Activated gamma-delta T cell treated with Interleukin-2 at 50 U/mL for 16 hours (primary cell): ENCODE measurements around the gene CPLANE1.
"Not testable (repeated sequence)": the region's sequence is repeated elsewhere in the genome, so short reads cannot be mapped to it uniquely, and the experiment has no call there.

ENCODE experiments used
- DNase-seq: peaks from one replicate; pipeline ENCODE4 v3.0.0-alpha.2; 2020

CPLANE1 gene

DNA sequence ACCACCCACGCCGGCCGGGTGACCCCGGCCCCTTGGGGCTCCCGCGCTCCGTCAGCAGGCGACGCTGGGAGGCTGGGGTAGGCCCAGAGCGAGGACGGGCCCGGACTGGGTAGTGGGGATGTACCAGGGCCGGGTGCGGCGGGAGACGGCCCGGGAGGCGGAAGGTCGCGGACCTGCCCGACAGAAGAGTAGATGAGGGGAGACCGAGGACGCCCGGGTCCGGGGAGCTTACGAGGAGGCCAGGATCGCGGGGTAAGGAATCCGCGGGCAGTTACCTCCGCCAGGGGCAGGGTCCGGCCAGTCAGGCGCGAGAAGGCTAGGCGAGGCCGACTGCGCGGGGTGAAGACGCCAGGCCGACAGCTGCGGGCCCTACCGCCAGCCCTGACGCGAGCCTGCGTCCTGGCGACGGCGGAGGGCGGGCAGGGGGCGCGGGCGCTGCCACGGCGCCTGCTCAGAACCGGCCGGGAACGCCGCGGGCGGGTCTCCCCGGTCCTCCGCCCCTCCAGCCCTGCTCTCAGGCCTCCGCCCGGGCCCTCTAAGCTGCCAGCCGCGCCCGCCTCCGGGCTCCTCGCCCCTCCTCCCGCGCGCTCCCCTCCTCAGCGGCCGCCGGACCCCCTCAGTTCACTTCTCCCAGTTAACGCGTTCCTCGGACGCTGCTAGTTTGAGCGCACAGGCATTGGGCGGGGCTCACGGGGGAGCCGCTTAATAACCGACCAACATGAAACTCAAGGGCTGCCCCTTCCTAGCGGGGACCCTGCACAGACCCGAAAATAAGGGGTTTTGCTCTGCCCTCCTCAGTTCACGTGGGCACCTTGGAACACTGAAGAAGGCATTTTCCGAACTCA is at the start of gene CPLANE1:
CPLANE1 (minus strand) TSS at position 407 of the 845 bp plus-strand sequence. CDS start 1,678 bp downstream, outside the sequence.
- peak; percentile 44 for DNase-seq

DNA sequence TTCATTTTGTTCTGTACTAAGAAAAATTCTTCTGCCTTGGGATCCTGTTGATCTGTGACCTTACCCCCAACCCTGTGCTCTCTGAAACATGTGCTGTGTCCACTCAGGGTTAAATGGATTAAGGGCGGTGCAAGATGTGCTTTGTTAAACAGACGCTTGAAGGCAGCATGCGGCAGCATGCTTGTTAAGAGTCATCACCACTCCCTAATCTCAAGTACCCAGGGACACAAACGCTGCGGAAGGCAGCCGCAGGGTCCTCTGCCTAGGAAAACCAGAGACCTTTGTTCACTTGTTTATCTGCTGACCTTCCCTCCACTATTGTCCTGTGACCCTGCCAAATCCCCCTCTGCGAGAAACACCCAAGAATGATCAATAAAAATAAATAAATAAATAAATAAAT is 47.1 kb upstream of the CPLANE1 start:
- DNase-seq, result not testable (repeated sequence)

DNA sequence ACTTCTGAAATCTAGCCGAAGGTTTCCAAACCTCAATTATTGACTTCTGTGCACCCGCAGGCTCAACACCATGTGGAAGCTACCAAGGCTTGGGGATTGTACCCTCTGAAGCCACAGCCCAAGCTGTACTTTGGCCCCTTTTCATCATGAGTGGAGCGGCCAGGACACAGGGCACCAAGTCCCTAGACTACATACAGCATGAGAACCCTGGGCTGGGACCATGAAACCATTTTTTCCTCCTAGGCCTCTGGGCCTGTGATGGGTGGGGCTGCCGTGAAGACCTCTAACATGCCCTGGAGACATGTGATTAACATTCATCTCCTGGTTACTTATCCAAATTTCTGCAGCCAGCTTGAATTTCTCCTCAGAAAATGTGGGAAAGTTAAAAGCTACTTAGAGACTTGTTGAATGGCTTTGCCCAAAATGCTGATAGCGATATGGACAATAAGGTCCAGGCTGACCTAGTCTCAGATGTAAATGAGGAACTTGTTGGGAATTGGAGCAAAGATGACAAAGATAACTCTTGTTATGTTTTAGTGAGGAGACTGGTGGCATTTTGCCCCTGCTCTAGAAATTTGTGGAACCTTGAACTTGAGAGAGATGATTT is 34.1 kb upstream of the CPLANE1 start:
- DNase-seq, result no peak

DNA sequence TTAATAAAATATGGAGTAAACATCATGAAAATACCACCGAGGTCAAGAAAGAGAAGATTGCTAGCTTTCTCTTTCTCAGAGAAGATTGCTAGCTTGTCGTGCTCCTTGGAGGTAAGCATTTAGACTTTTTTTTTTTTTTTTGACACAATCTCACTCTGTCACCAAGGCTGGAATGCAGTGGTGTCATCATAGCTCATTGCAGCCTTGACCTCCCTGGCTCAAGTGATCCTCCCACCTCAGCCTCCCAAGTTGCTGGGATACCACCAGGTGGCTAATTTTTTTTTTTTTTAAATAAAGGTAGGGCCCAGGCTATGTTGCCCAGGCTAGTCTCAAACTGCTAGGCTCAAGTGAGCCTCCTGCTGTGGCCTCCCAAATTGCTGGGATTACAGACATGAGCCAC is 26.3 kb upstream of the CPLANE1 start:
- no peak for DNase-seq

DNA sequence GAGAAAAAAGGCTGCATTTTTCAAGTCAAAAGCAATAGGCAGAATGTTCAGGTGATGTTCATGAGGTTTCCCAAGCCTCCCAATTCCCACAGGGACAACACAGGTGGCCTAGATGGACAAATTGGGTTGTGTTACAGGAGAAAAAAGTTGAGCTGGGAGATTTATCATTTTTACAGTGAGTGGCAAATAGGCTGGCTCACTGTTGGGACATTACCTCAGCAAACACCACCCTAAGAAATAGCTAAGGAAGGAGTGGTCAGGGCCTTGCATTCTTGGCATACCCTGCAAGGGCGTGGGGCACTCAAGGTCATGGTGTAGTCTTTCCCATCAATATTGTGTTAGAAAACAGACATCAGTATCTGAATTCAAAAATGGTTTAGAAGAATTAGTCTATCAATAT is 23.3 kb upstream of the CPLANE1 start:
- DNase-seq, result no peak

DNA sequence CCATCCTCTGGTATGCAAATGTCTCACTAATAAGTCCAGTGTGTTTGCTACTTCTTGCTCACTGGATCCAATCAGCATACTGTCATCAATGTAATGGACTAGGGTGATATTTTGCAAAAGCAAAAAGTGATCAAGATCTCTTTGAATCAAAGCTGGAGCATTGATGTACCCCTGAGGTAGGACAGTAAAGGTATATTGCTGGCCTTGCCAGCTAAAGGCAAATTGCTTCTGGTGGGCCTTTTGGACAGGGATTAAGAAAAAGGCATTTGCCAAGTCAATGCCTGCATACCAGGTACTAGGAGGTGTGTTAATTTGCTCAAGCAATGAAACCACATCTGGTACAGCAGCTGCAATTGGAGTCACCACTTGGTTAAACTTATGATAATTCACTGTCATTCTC is 18.9 kb upstream of the CPLANE1 start:
- DNase-seq, result not testable (repeated sequence)

DNA sequence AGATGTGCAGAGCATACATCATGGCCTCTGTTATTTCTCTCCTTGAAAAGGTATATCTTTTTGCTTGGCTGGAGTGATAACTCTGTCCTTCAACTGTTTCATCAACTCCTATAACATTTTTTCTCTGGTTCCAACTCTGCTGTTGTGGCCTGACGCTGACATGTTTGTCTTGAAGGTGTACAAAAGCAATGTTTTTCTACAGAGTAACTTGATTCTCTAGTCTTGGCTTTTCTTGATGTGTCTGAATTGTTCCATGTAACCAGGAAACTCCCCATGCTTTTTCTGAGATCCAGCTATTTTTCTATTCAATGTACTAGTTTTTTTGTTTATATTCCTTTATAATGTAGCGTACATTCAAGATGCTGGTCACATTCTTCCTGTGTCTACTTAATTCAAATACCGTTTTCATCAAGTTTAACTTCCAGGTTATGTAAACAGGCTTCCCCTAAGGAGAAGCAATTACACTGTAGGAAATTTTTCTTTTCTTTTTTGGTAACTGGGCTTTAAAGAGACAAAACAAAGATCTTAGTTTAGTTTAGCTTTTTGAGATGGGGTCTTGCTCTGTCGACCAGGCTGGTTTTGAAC is 6.7 kb upstream of the CPLANE1 start:
- DNase-seq, result no peak

DNA sequence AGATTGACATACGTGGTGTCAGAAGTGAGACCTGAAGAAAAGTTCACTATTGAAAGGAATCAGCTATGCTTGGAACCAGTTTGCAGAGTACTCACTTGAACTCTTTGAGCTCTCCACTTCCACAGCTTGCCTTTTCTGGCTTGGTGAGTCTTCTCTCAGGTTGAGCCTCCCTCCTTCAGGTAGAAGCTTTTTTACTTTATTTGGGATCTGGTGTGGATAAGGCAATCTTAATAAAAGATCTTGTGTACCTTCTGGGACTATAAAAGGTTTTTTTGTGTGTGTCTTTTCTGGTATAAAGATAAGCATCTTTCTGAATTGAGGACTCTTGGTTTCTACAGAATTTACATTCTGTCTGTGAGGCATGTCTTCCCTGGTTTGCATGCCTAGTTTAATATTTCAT is 5.4 kb upstream of the CPLANE1 start:
- DNase-seq, result no peak

DNA sequence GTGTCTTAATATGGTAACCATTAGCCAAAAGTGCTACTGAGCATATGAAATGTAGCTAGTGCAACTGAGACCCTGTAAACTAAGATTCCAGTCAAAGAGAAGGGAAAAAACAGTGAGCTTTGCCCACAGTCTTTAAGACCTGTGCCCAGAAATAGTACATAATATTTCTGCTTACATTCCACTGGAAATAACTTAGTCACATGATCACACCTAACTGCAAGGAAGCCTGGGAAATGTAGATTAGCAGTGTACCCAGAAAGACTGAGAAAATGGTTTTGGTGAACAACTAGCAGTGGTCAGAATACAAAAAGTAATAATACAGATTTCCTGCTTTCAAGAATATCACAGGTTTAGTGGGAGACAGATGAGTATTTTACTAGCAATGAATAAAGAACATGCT is 2.5 kb upstream of the CPLANE1 start:
- DNase-seq, result no peak

DNA sequence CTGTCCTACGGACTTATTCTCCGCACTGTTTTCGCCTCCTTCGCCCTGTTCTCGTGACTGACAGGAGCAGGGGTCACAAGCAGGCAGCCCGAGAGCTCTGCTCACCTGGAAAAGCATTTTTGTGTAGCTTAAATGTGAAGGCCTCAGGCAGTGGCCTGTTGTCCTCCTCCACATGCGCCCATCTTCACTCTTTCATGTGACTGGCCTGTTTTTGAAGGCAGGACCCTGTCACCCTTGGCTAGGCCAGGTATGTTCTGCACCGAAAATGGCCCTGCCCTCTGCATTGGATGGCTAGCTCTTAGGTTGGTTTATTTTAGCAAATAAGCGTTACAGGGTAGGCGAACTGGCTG is 614 bp upstream of the CPLANE1 start:
- DNase-seq, result no peak

DNA sequence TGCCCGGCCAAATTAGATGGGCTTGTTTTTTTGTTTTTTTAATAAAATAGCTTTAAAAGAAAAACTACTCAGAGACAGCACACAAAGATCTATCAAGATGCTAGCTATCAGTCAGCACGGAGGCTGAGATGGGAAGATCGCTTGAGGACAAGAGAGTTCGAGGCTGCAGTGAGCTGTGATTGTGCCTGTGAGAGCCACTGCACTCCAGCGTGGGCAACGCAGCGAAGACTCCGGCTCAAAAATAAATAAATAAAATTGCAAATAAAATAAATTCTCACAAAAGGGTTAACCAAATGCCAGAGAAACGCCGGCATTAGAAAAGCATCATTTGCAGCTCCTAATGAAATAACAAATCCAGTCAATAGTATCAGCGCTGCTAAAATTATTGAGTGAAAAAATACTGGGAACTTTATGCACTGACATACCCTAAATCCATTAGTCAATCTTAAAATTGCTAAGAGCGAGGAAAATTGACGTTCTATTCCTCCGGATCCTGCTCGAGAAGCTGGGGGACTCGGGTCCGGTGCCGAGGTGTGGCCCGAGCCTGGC is 681 bp downstream of the CPLANE1 start:
- DNase-seq, result no peak

DNA sequence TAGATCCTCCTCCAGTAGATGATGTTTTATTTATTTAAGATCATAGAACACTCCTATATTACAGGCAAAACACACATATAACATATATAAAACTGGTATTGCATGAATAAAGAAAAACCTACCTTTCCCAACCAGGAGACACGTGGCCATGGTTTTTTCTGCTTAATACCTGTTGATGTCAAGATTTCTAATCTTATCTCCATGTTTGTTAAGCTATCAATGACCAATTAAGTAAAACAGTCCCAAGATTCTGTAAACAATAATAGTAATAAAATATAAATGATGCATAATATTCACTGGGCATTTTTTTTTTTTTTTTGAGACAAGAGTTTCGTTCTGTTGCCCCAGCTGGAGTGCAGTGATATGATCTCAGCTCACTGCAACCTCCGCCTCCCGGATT is 1.7 kb downstream of the CPLANE1 start:
- DNase-seq, result no peak

DNA sequence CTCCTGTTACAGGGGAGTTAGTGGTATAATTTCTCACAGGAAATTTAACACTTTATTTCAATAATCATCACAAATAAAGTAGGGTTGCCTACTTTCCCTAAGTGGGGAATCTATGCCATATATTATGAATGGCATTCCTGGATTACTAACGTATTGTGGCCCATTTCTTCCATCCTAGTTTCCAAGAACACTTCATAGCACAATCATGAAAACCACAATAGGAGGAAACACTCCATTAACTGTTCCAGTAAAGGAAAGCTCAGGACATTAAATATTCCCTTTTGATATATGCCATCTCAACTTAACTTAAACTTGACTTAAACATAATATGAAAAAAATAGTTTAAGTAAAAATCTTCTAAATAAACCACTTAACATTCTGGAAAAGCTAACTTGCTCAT is 2.1 kb downstream of the CPLANE1 start:
- DNase-seq, result no peak

DNA sequence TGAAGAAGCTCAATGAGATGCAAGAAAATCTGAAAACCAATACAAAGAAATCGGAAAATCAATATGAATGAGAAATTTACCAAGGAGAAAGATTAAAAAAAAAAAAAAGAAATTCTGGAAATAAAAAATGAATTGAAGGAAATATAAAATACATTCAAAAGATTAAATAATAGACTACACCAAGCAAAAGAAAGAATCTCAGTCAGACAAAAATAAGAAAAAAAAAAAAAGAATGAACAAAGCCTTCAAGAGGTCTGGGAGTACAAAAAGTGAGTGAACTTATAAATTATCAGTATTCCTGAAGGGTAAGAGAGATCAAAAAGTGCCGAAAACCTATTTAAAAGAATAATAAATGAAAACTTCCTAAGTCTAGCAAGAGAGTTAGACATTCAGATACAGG is 14.9 kb downstream of the CPLANE1 start:
- DNase-seq, result no peak

DNA sequence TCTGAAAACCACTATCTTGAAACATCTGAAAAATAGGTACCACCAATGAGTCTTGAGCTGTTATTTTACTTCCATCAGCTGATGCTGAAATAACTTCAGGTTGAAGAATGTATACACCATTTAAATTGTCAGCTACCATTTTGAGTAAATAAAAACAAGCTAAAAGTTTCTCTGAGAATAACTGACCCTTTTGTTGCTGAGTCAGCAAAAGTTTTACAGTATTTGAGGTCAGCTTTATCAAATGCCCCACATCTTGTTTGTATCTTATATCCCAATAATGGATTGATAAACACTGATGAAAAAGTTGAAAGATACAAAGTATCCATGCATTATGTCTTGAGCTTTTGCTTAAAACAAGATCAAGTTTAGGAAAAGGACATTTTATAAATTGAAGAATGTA is 22.8 kb downstream of the CPLANE1 start:
- no peak for DNase-seq

DNA sequence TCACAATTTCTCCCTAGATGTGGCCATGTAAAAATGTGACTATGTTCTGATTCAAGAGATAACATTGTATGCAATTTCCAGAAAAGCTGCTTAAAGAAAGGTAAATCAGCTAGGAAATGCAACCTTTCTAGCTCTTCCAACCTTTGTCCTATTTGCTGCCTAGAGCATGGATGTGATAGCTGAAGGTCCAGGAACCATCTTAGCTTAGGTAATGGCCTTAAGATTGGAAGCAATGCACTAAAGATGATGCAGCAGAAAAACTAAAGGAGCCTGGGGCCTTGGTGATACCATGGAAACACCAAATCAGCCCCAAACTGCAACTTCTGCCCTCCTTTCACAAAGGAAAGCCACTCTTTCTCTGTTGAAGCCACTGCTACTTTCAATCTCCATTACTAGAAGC is 27.0 kb downstream of the CPLANE1 start:
- no peak for DNase-seq

DNA sequence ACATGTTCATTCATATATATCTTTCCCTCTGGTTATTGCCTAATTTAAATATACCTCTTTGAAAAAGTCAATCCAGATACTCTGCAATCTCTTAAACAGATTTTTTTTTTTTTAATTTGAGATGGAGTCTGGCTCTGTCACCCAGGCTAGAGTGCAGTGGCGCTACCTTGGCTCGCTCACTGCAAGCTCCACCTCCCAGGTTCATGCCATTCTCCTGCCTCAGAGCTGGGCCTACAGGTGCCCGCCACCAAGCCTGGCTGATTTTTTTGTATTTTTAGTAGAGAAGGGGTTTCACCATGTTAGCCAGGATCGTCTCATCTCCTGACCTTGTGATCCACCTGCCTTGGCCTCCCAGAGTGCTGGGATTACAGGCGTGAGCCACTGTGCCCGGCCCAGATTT is 28.8 kb downstream of the CPLANE1 start:
- not testable (repeated sequence) for DNase-seq

DNA sequence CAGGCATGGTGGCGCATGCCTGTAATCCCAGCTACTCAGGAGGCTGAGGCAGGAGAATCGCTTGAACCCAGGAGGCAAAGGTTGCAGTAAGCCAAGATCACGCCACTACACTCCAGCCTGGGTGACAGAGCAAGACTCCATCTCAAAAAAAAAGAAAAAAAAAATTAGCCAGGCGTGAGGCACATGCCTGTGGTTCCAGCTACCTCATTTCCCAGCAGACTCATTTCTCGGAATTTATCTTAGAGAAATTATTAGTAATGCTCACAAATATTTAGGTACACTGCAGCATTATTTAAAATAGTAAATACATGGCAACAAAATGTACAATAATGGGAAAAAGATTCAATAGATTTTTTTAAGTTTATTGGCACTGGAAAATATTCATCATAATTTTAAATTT is 29.8 kb downstream of the CPLANE1 start:
- DNase-seq, result not testable (repeated sequence)

DNA sequence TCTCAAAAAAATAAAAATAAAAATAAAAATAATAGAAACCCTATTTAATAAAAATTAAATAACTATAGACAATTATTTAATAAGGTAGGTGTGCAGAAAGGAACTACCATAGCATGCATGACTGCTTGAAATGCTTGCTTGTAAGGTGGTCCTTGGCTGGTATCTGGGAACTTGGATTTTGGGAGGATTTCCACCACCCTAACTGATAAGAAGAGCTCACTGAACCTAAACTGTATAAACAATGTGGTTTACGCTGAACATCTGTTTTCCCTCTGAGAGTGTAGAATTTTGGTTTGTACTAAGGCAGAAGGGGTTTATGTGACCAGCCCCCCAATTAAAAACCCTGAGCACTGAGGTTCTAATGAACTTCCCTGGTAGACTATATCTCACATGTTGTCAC is 31.2 kb downstream of the CPLANE1 start:
- DNase-seq, result no peak

DNA sequence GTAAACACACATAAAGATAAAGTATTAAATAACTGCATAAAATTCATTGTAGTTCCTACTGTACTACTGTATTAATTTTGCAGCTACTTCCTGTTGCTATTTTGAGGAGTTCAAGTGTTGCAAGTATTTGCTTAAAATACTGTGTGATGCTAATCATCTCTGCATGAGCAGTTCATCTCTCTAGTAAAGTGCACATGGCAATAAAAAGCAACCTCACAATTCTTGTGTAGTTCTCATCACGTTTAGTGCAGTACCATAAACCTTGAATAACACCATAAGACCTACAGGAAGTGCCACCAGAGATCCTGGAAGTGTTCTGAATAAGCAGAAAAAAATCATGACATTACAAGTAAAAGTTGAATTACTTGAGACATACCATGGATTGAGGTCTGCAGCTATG is 34.6 kb downstream of the CPLANE1 start:
- DNase-seq, result no peak

DNA sequence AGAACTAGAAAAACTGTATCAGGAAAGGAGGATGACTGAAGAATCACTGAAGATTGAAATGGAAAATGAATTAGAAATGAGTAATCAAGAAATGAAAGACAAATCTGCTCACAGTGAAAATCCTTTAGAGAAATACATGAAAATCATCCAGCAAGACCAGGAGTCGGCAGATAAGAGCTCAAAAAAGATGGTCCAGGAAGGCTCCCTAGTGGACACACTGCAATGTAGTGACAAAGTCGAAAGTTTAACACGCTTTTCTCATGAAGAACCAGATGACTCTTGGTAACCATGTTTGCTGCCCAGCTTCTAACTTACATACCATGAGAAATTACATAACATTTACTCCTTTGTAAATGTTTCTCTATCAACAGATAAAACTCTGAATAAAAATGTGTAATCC is 37.1 kb downstream of the CPLANE1 start:
- no peak for DNase-seq

DNA sequence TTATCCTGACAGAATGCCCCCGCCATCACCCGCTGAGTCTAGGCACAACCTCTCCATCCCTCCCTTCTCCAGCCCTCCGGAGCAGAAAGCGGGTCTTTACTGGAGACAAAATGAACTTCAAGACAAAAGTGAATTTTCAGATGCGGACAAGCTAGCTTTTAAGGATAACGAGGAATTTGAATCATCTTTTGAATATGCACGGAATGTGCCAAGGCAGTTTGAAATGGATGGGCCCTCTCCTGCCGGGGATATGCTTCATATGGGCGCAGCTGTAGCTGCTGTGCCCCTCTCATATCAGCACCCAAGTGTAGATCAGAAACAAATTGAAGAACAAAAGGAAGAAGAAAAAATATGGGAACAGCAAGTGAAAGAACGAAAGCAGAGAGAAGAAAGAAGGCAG is 37.5 kb downstream of the CPLANE1 start:
- no peak for DNase-seq

DNA sequence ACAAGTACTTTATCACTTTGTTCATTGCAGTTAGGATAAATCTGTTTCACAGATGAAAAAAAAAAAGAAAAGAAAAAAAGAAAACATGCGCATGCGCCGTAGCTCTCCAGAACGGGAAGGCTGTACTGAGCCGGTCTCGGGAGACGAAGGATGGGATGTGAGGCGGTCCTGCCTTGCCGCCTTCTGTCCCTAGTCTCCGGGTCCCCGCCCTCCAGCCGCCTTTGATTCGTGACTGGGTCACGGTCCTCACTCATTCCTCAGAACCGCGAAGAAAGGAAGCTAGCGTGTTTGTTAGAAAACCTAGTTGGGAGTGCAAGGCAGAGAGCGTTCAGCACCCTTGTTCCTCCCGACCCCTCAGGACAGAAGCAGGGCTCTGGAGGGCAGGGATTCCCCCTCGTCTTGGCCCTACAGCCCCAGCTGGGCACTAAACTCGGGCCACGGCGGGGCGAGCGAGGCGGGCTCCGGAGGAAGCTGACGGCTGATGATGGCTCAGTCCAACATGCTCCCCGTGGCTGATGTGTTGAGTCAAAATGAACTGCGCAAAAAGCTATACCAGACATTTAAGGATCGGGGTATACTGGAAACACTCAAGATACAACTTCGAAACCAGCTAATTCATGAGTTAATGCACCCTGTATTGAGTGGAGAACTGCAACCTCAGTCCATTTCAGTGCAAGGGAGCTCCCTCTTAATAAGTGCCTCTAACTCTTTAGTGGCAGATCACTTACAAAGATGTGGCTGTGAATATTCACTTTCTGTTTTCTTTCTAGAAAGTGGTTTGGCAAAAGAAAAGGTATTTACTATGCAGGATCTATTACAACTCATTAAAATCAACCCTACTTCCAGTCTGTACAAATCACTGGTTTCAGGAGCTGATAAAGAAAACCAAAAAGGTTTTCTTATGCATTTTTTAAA is 40.0 kb downstream of the CPLANE1 start:
- no peak for DNase-seq
